NB4 (cell line): ENCODE results near the gene GC.

Experiments used
- POLR2A ChIP-seq: IDR thresholded peaks from 2 replicates; pipeline ENCODE4 v1.6.1; 2011; ENCODE audit warnings: mild to moderate bottlenecking; ENCODE audit not compliant: insufficient read length; ENCODE audit errors: extremely low read depth
- TF ChIP-seq, protein P1 (sequence below): IDR thresholded peaks from one replicate; pipeline ENCODE4 v1.5.1; 2012; ENCODE audit warnings: low read depth, low read length
- TF ChIP-seq, protein P2 (sequence below): IDR thresholded peaks from 2 replicates; pipeline ENCODE4 v1.6.1; 2011; ENCODE audit warnings: low read depth, low read length

DNA sequence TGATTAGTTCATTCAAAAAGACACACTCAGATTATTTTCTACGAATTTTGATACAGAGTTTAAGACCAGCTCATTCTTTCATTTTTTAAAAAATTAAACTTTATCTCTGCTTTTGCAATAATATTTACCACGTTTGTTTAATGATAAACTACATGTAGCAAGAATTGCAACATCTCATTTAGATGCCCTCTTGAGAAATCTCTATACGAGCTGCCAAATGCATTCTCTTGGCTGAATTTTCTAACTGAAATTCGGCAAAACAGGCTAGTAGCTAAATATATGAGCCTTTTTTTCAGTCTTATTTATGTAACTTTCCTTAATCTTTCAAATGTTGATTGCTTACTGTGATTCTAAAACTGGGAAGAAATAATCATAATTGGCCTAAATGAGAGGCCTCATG, 2.1 kb upstream of the GC start:
- TF ChIP-seq POLR2A = no peak
- TF ChIP-seq, protein P1, sequence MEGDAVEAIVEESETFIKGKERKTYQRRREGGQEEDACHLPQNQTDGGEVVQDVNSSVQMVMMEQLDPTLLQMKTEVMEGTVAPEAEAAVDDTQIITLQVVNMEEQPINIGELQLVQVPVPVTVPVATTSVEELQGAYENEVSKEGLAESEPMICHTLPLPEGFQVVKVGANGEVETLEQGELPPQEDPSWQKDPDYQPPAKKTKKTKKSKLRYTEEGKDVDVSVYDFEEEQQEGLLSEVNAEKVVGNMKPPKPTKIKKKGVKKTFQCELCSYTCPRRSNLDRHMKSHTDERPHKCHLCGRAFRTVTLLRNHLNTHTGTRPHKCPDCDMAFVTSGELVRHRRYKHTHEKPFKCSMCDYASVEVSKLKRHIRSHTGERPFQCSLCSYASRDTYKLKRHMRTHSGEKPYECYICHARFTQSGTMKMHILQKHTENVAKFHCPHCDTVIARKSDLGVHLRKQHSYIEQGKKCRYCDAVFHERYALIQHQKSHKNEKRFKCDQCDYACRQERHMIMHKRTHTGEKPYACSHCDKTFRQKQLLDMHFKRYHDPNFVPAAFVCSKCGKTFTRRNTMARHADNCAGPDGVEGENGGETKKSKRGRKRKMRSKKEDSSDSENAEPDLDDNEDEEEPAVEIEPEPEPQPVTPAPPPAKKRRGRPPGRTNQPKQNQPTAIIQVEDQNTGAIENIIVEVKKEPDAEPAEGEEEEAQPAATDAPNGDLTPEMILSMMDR = no peak
- TF ChIP-seq, protein P2, sequence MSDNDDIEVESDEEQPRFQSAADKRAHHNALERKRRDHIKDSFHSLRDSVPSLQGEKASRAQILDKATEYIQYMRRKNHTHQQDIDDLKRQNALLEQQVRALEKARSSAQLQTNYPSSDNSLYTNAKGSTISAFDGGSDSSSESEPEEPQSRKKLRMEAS = no peak
